Loucy (cell line): ENCODE data around the gene MT1B.

Experiments used
- EZH2phosphoT487 ChIP-seq: fragments of 200-600 bp; IDR thresholded peaks from 2 replicates; pipeline ENCODE4 v1.6.1; 2018; ENCODE audit warnings: antibody characterized with exemption, mild to moderate bottlenecking, moderate library complexity, borderline replicate concordance
- TF ChIP-seq, protein P1 (sequence below): fragments of 200-600 bp; sonication (generic); conservative IDR thresholded peaks from 2 replicates; pipeline ENCODE4 v1.5.1; 2014; ENCODE audit warnings: mild to moderate bottlenecking, antibody characterized with exemption, low read length

DNA sequence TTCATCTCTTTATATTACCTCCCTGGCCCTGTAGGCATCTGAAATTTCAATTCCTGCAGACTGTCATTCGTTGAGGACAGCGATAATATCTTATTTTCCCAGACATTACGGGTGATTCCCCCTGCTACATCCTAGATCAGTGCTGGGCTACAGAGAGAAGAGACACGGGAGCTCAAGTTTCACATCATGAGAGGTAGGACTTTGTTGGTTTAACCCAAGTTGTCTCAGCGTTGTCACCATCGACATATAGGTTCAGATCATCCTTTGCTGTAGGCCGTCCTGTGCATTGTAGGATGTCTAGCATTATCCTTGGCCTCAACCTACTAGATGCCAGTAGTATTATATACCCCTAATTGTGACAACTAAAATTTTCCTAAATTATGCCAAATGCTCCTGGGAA lies 49.8 kb downstream of the MT1B start:
- TF ChIP-seq EZH2phosphoT487 = no peak
- TF ChIP-seq, protein P1, sequence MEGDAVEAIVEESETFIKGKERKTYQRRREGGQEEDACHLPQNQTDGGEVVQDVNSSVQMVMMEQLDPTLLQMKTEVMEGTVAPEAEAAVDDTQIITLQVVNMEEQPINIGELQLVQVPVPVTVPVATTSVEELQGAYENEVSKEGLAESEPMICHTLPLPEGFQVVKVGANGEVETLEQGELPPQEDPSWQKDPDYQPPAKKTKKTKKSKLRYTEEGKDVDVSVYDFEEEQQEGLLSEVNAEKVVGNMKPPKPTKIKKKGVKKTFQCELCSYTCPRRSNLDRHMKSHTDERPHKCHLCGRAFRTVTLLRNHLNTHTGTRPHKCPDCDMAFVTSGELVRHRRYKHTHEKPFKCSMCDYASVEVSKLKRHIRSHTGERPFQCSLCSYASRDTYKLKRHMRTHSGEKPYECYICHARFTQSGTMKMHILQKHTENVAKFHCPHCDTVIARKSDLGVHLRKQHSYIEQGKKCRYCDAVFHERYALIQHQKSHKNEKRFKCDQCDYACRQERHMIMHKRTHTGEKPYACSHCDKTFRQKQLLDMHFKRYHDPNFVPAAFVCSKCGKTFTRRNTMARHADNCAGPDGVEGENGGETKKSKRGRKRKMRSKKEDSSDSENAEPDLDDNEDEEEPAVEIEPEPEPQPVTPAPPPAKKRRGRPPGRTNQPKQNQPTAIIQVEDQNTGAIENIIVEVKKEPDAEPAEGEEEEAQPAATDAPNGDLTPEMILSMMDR = no peak
